DMS53 treated with DMSO at 0.1 percent for 48 hours (cell line): ENCODE data around the gene WFDC2.
"Not testable (repeated sequence)": the region's sequence is repeated elsewhere in the genome, so short reads cannot be mapped to it uniquely, and the experiment has no call there.

Experiments used
- DNase-seq: peaks from one replicate; lab custom pipeline; 2025; ENCODE audit not compliant: unreplicated experiment; lab: John Stamatoyannopoulos, UW

Gene WFDC2

GRCh38 chr20:45450097-45450818 is 19.3 kb upstream of the WFDC2 start:
- peak; percentile 59 for DNase-seq

GRCh38 chr20:45452238-45452637 is 17.3 kb upstream of the WFDC2 start:
- DNase-seq, result no peak

GRCh38 chr20:45452772-45453691 is 16.5 kb upstream of the WFDC2 start:
- DNase-seq, result no peak

- DNase-seq, result peak; percentile 78
Measured at GRCh38 chr20:45456632-45457031, 12.9 kb upstream of the WFDC2 start.

- no peak for DNase-seq
Measured at GRCh38 chr20:45459606-45460005, 9.9 kb upstream of the WFDC2 start.

GRCh38 chr20:45461225-45461624 is 8.3 kb upstream of the WFDC2 start:
- no peak for DNase-seq

- no peak for DNase-seq
Measured at GRCh38 chr20:45462711-45463509, 6.6 kb upstream of the WFDC2 start.

GRCh38 chr20:45463709-45464108 is 5.8 kb upstream of the WFDC2 start:
- DNase-seq, result no peak

GRCh38 chr20:45465491-45466266 is 3.9 kb upstream of the WFDC2 start:
- no peak for DNase-seq

- no peak for DNase-seq
Measured at GRCh38 chr20:45467172-45467571, 2.4 kb upstream of the WFDC2 start.

GRCh38 chr20:45467861-45468260 is 1.7 kb upstream of the WFDC2 start:
- DNase-seq, result peak; percentile 53

- peak; percentile 62 for DNase-seq
Measured at GRCh38 chr20:45470262-45470931, 844 bp downstream of the WFDC2 start.

- DNase-seq, result no peak
Measured at GRCh38 chr20:45470937-45471336, 1.4 kb downstream of the WFDC2 start.

- not testable (repeated sequence) for DNase-seq
Measured at GRCh38 chr20:45472286-45472685, 2.7 kb downstream of the WFDC2 start.

- not testable (repeated sequence) for DNase-seq
Measured at GRCh38 chr20:45477530-45478148, 8.1 kb downstream of the WFDC2 start.

GRCh38 chr20:45479822-45480221 is 10.3 kb downstream of the WFDC2 start:
- no peak for DNase-seq

- no peak for DNase-seq
Measured at GRCh38 chr20:45484676-45485075, 15.1 kb downstream of the WFDC2 start.

- no peak for DNase-seq
Measured at GRCh38 chr20:45485388-45485787, 15.8 kb downstream of the WFDC2 start.

GRCh38 chr20:45487231-45487635 is 17.7 kb downstream of the WFDC2 start:
- DNase-seq, result no peak
